ENCODE results near the gene ZNF226. TPM values are rescaled to one million over a fixed set of nuclear protein-coding genes. Genes with fewer than 3 reads are reported as not detected.

The ZNF226 gene
- total and polyA plus RNA-seq, 9 of the 15 experiments (the other 6 are each of a cell fraction or from before 2014, with no cell fraction given), result 6.2 to 19.4 (median 9.3) TPM

- TF ChIP-seq E4F1 (CRISPR knock-in tag; IDR thresholded peaks at IDR 0.05; ENCODE audit: borderline replicate concordance), result no peak
- no peak for TF ChIP-seq ZBED1 (IDR thresholded peaks at IDR 0.05)
- TF ChIP-seq RBM14 (IDR thresholded peaks at IDR 0.05; ENCODE audit: borderline replicate concordance, insufficient read depth, low read depth, low read length), result no peak
- no peak for TF ChIP-seq ETV6 (IDR thresholded peaks at IDR 0.05; ENCODE audit: borderline replicate concordance in 1 of 2, low read depth in 2 of 2, low read length in 1 of 2)
- TF ChIP-seq ETV6 (CRISPR knock-in tag; IDR thresholded peaks at IDR 0.05; ENCODE audit: borderline replicate concordance), result no peak
- TF ChIP-seq DDX20 (tag; IDR thresholded peaks at IDR 0.05; ENCODE audit: low read depth), result no peak
- TF ChIP-seq E2F6 (IDR thresholded peaks at IDR 0.05; ENCODE audit: borderline replicate concordance in 1 of 2, extremely low read depth in 1 of 2, insufficient read depth in 1 of 2, insufficient read length in 1 of 2, low read depth in 1 of 2, low read length in 1 of 2, poor library complexity in 1 of 2, severe bottlenecking in 1 of 2), result no peak
- no peak for TF ChIP-seq MXD1 (CRISPR knock-in tag; IDR thresholded peaks at IDR 0.05; ENCODE audit: borderline replicate concordance, poor library complexity, severe bottlenecking)
- TF ChIP-seq PHB (CRISPR knock-in tag; IDR thresholded peaks at IDR 0.05), result no peak
- TF ChIP-seq MCM7 (IDR thresholded peaks at IDR 0.05), result no peak
- no peak for TF ChIP-seq SRSF9 (IDR thresholded peaks at IDR 0.05; ENCODE audit: borderline replicate concordance, low read depth, low read length)
These were observed 39.9 kb downstream of the ZNF226 start (continued) for GRCh38 chr19:44204772-44205171.
